NCI-H1048 (cell line): Measurements from ENCODE around the gene ARMC5.
A peak's percentile ranks its signal among the peaks of the same experiment; 100 is the strongest.
"Not testable (repeated sequence)": the region's sequence is repeated elsewhere in the genome, so short reads cannot be mapped to it uniquely, and the experiment has no call there.

ENCODE experiments used
- DNase-seq: peaks from one replicate; lab custom pipeline; 2025; lab: John Stamatoyannopoulos, UW

ARMC5 gene

GRCh38 chr16:31477220-31478216, 18.2 kb downstream of the ARMC5 start:
- no peak for DNase-seq

GRCh38 chr16:31478956-31479355, 19.7 kb downstream of the ARMC5 start:
- no peak for DNase-seq

- no peak for DNase-seq
Observed at GRCh38 chr16:31479751-31480150, 20.4 kb downstream of the ARMC5 start.

GRCh38 chr16:31480851-31481536, 21.7 kb downstream of the ARMC5 start:
- DNase-seq = no peak

- DNase-seq = no peak
Observed at GRCh38 chr16:31483081-31483480, 23.8 kb downstream of the ARMC5 start, which contains the start of gene SLC5A2. SLC5A2 (plus strand) TSS chr16:31483123; CDS start chr16:31483137, 14 bp downstream.

- not testable (repeated sequence) for DNase-seq
Observed at GRCh38 chr16:31484048-31484447, 24.7 kb downstream of the ARMC5 start.

GRCh38 chr16:31484491-31485171, 25.3 kb downstream of the ARMC5 start:
- no peak for DNase-seq

- no peak for DNase-seq
Observed at GRCh38 chr16:31485571-31485970, 26.3 kb downstream of the ARMC5 start.

GRCh38 chr16:31486045-31486444, 26.7 kb downstream of the ARMC5 start:
- DNase-seq = no peak

- no peak for DNase-seq
Observed at GRCh38 chr16:31487071-31487719, 27.9 kb downstream of the ARMC5 start.

- peak; percentile 19 for DNase-seq
Observed at GRCh38 chr16:31487720-31488467, 28.6 kb downstream of the ARMC5 start.

- DNase-seq = no peak
Observed at GRCh38 chr16:31488468-31489297, 29.4 kb downstream of the ARMC5 start.

- no peak for DNase-seq
Observed at GRCh38 chr16:31489298-31489564, 29.9 kb downstream of the ARMC5 start.

- DNase-seq = no peak
Observed at GRCh38 chr16:31489616-31490584, 30.6 kb downstream of the ARMC5 start.

GRCh38 chr16:31491778-31492418, 32.6 kb downstream of the ARMC5 start:
- no peak for DNase-seq

- DNase-seq = no peak
Observed at GRCh38 chr16:31493506-31494125, 34.3 kb downstream of the ARMC5 start.

- DNase-seq = no peak
Observed at GRCh38 chr16:31496670-31497069, 37.4 kb downstream of the ARMC5 start.

GRCh38 chr16:31498493-31498892, 39.2 kb downstream of the ARMC5 start:
- no peak for DNase-seq
